Endothelial cell of umbilical vein (primary cell): ENCODE data around the gene GOLGA8H.

Experiments
- EZH2 ChIP-seq: IDR thresholded peaks from 2 replicates; pipeline ENCODE4 v1.6.1; 2012; ENCODE audit warnings: borderline replicate concordance, low read depth, mild to moderate bottlenecking, moderate library complexity, low read length, inconsistent platforms; ENCODE audit not compliant: severe bottlenecking
- FOS ChIP-seq: IDR thresholded peaks from 2 replicates; pipeline ENCODE4 v1.6.1; 2011; ENCODE audit warnings: mild to moderate bottlenecking, low read length, moderate library complexity, borderline replicate concordance; ENCODE audit not compliant: insufficient read depth
- GATA2 ChIP-seq: IDR thresholded peaks from 2 replicates; pipeline ENCODE4 v1.7.0; 2011; ENCODE audit warnings: low read depth, mild to moderate bottlenecking, moderate library complexity, mixed read lengths, low read length; ENCODE audit not compliant: insufficient read length, insufficient read depth
- JUN ChIP-seq: IDR thresholded peaks from 2 replicates; pipeline ENCODE4 v1.6.1; 2011; ENCODE audit warnings: borderline replicate concordance, low read depth; ENCODE audit not compliant: insufficient read length, insufficient read depth
- MYC ChIP-seq: IDR thresholded peaks from one replicate; pipeline ENCODE4 v1.6.1; 2011; ENCODE audit warnings: mild to moderate bottlenecking, low read depth, low read length
- POLR2A ChIP-seq: IDR thresholded peaks from 2 replicates; pipeline ENCODE4 v1.6.1; 2012; ENCODE audit warnings: low read depth, mild to moderate bottlenecking, control low read depth, low read length
- POLR2AphosphoS5 ChIP-seq: IDR thresholded peaks from 2 replicates; pipeline ENCODE4 v1.6.1; 2012; ENCODE audit warnings: low read depth, mild to moderate bottlenecking, control low read depth, low read length, moderate library complexity; ENCODE audit not compliant: insufficient read depth
- TF ChIP-seq, protein P1 (sequence below), 2 donors: IDR thresholded peaks; 1 replicate in 1 of 2; 2 replicates in 1 of 2; pipeline ENCODE4 v1.5.1; 2011; ENCODE audit warnings: low read length in 2 of 2, mild to moderate bottlenecking in 2 of 2, moderate library complexity in 2 of 2, control low read depth in 1 of 2, inconsistent platforms in 1 of 2, low read depth in 1 of 2; ENCODE audit not compliant: insufficient read depth in 1 of 2; ENCODE audit errors: extremely low read depth in 1 of 2
- TF ChIP-seq, protein P2 (sequence below): IDR thresholded peaks from 2 replicates; pipeline ENCODE4 v1.6.1; 2011; ENCODE audit not compliant: insufficient read depth, insufficient read length

DNA sequence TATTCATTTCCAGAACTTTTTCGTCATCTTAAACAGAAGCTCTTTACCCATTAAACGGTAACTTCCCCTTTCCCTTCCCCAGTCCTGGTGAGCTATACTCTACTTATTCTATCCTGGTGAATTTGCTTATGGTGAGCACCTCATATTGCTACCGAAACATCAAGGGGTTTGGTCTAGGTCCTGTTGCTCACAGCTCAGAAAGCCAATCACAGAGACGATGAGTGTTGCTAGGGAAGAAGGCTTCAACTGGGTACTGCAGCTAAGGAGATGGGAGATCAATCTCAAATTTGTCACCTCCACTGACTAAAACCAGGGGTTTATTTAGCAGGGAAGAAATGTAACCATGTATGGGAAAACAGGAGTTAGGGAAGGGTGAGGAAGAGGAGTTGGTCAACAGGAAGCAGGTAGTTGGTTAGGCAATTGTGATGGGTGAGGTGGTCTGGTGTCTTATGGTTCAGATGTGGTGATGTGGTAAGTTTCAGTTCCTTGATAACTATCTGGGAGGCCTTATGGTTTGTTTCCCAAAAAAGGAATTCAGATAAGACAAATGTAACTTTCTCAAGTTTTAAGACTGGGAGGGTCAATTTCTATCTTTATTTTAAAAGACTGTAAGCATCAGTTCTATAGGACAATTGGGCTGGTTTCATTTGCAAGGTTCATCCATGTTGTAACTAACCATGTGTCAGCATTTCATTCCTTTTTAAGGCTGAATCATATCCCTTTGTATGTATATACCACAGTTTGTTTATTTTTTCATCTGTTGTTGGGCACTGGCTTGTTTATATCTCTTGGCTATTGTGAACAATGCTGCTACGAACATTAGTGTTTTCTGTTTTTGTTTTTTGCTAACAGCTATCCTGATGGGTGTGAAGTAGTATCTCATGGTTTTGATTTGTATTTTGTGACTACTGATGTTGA is 46.4 kb downstream of the GOLGA8H start:
- TF ChIP-seq, protein P1, sequence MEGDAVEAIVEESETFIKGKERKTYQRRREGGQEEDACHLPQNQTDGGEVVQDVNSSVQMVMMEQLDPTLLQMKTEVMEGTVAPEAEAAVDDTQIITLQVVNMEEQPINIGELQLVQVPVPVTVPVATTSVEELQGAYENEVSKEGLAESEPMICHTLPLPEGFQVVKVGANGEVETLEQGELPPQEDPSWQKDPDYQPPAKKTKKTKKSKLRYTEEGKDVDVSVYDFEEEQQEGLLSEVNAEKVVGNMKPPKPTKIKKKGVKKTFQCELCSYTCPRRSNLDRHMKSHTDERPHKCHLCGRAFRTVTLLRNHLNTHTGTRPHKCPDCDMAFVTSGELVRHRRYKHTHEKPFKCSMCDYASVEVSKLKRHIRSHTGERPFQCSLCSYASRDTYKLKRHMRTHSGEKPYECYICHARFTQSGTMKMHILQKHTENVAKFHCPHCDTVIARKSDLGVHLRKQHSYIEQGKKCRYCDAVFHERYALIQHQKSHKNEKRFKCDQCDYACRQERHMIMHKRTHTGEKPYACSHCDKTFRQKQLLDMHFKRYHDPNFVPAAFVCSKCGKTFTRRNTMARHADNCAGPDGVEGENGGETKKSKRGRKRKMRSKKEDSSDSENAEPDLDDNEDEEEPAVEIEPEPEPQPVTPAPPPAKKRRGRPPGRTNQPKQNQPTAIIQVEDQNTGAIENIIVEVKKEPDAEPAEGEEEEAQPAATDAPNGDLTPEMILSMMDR (IDR thresholded peaks at IDR 0.05; ENCODE audit: extremely low read depth in 1 of 2, insufficient read depth in 1 of 2, low read depth in 1 of 2, low read length in 2 of 2) = no peak
- TF ChIP-seq POLR2AphosphoS5 (no peak), EZH2 (no peak), FOS (no peak), MYC (no peak), POLR2A (no peak), GATA2 (no peak), JUN (no peak)
- TF ChIP-seq, protein P2, sequence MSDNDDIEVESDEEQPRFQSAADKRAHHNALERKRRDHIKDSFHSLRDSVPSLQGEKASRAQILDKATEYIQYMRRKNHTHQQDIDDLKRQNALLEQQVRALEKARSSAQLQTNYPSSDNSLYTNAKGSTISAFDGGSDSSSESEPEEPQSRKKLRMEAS = no peak
